HG03135 (cell line): ENCODE data around the gene MAD1L1.
"Not testable (repeated sequence)": the region's sequence is repeated elsewhere in the genome, so short reads cannot be mapped to it uniquely, and the experiment has no call there.

ENCODE experiments used
- ATAC-seq: cut with Tn5 transposase; IDR thresholded peaks from one replicate; pipeline ENCODE4 v1.9.1; 2021; ENCODE audit warnings: mild to moderate bottlenecking, moderate library complexity; ENCODE audit not compliant: unreplicated experiment

Gene MAD1L1

GRCh38 chr7:1978656-1979590, 253.8 kb downstream of the MAD1L1 start:
- ATAC-seq, result no peak

GRCh38 chr7:1977876-1978441, 254.8 kb downstream of the MAD1L1 start:
- ATAC-seq, result no peak

- no peak for ATAC-seq
These were observed 255.5 kb downstream of the MAD1L1 start for GRCh38 chr7:1977059-1977875.

- ATAC-seq, result not testable (repeated sequence)
These were observed 256.2 kb downstream of the MAD1L1 start for GRCh38 chr7:1976521-1976920.

GRCh38 chr7:1975581-1975980, 257.2 kb downstream of the MAD1L1 start:
- ATAC-seq, result no peak

GRCh38 chr7:1975179-1975578, 257.6 kb downstream of the MAD1L1 start:
- ATAC-seq, result no peak

GRCh38 chr7:1974290-1975101, 258.2 kb downstream of the MAD1L1 start:
- ATAC-seq, result no peak

GRCh38 chr7:1973321-1974251, 259.2 kb downstream of the MAD1L1 start:
- no peak for ATAC-seq

- no peak for ATAC-seq
These were observed 260.0 kb downstream of the MAD1L1 start for GRCh38 chr7:1972744-1973143.

- ATAC-seq, result no peak
These were observed 260.6 kb downstream of the MAD1L1 start for GRCh38 chr7:1971946-1972654.

- ATAC-seq, result no peak
These were observed 261.9 kb downstream of the MAD1L1 start for GRCh38 chr7:1970895-1971294.

GRCh38 chr7:1970285-1970660, 262.5 kb downstream of the MAD1L1 start:
- ATAC-seq, result not testable (repeated sequence)

GRCh38 chr7:1969459-1970284, 263.1 kb downstream of the MAD1L1 start:
- ATAC-seq, result no peak

GRCh38 chr7:1968397-1969111, 264.2 kb downstream of the MAD1L1 start:
- ATAC-seq, result no peak

- ATAC-seq, result no peak
These were observed 265.0 kb downstream of the MAD1L1 start for GRCh38 chr7:1967512-1968396.

GRCh38 chr7:1966631-1967200, 266.0 kb downstream of the MAD1L1 start:
- no peak for ATAC-seq
